WTC11 (cell line): ENCODE data around the gene MMP17. TPM values are rescaled to one million over a fixed set of nuclear protein-coding genes. Genes with fewer than 3 reads are reported as not detected.

Experiments used
- ATAC-seq: fragments of 200-7000 bp; cut with Tn5 transposase; 2 replicates; pipeline ENCODE4 v1.10.0; 2021; ENCODE audit warnings: mild to moderate bottlenecking, moderate library complexity
- Bru-seq: library from RNA; stranded (reverse); fragments of 400-500 nt; gene quantifications from one replicate; lab custom pipeline; 2021; lab: Mats Ljungman, UMichigan
- CTCF ChIA-PET: fragments of 300-600 bp; sonication (Branson Sonifier 250); formaldehyde crosslinking; loops from one replicate; lab custom pipeline; 2021; ENCODE audit warnings: antibody characterized with exemption; lab: Charles Lee
- POLR2A ChIA-PET: fragments of 350-600 bp; sonication (Branson Sonifier 250); formaldehyde crosslinking; loops from one replicate; lab custom pipeline; 2021; ENCODE audit warnings: antibody characterized with exemption; lab: Charles Lee
- DNase-seq: peaks from one replicate; pipeline ENCODE4 v3.0.0; 2021; ENCODE audit warnings: low spot score
- H3K27ac Mint-ChIP-seq: 2 replicates; pipeline ENCODE4 v1.8.0; 2021; ENCODE audit warnings: mixed read lengths
- H3K27me3 Mint-ChIP-seq: 2 replicates; pipeline ENCODE4 v1.8.0; 2021; ENCODE audit warnings: low read depth, mild to moderate bottlenecking, moderate library complexity, mixed read lengths
- H3K36me3 Mint-ChIP-seq: 2 replicates; pipeline ENCODE4 v1.8.0; 2021; ENCODE audit warnings: mixed read lengths
- H3K4me1 Mint-ChIP-seq: 2 replicates; pipeline ENCODE4 v1.8.0; 2022; ENCODE audit warnings: mixed read lengths
- H3K4me3 Mint-ChIP-seq: 2 replicates; pipeline ENCODE4 v1.8.0; 2021; ENCODE audit warnings: mild to moderate bottlenecking, moderate library complexity, mixed read lengths
- H3K9me3 Mint-ChIP-seq: 2 replicates; pipeline ENCODE4 v1.8.0; 2021; ENCODE audit warnings: mixed read lengths
- AFF4 ChIP-seq: sonication (generic); formaldehyde crosslinking; IDR thresholded peaks from 2 replicates; pipeline ENCODE4 v1.8.1; 2023; ENCODE audit warnings: mild to moderate bottlenecking, missing genetic modification reagents, borderline replicate concordance
- CBFB ChIP-seq: sonication (generic); formaldehyde crosslinking; IDR thresholded peaks from 2 replicates; pipeline ENCODE4 v1.8.1; 2022; ENCODE audit warnings: mild to moderate bottlenecking, low read depth, missing genetic modification reagents
- CREM ChIP-seq: sonication (generic); formaldehyde crosslinking; IDR thresholded peaks from 2 replicates; pipeline ENCODE4 v1.8.1; 2022; ENCODE audit warnings: mild to moderate bottlenecking, missing genetic modification reagents, moderate library complexity
- E2F1 ChIP-seq: sonication (generic); formaldehyde crosslinking; IDR thresholded peaks from 2 replicates; pipeline ENCODE4 v1.8.0; 2022; ENCODE audit warnings: mild to moderate bottlenecking, missing genetic modification reagents
- ERG ChIP-seq: fragments of 250-450 bp; sonication (Bioruptor Pico); IDR thresholded peaks from 2 replicates; pipeline ENCODE4 v1.8.0; 2021; ENCODE audit warnings: mild to moderate bottlenecking
- ETV6 ChIP-seq: sonication (generic); formaldehyde crosslinking; IDR thresholded peaks from 2 replicates; pipeline ENCODE4 v1.8.1; 2022; ENCODE audit warnings: mild to moderate bottlenecking, missing genetic modification reagents
- FOXJ3 ChIP-seq: sonication (generic); formaldehyde crosslinking; IDR thresholded peaks from 2 replicates; pipeline ENCODE4 v1.9.0; 2021; ENCODE audit warnings: missing genetic modification reagents, mild to moderate bottlenecking, borderline replicate concordance
- FOXK1 ChIP-seq: sonication (generic); formaldehyde crosslinking; IDR thresholded peaks from 2 replicates; pipeline ENCODE4 v1.8.0; 2022; ENCODE audit warnings: mild to moderate bottlenecking, moderate library complexity, missing genetic modification reagents
- FOXP1 ChIP-seq: sonication (generic); formaldehyde crosslinking; IDR thresholded peaks from 2 replicates; pipeline ENCODE4 v1.8.0; 2022; ENCODE audit warnings: missing genetic modification reagents, mild to moderate bottlenecking, moderate library complexity, borderline replicate concordance
- JUN ChIP-seq: sonication (generic); formaldehyde crosslinking; IDR thresholded peaks from 2 replicates; pipeline ENCODE4 v1.8.0; 2023; ENCODE audit warnings: mild to moderate bottlenecking, missing genetic modification reagents
- KAT7 ChIP-seq: sonication (generic); formaldehyde crosslinking; IDR thresholded peaks from 2 replicates; pipeline ENCODE4 v1.8.1; 2023; ENCODE audit warnings: missing genetic modification reagents, mild to moderate bottlenecking, borderline replicate concordance
- MLX ChIP-seq: sonication (generic); formaldehyde crosslinking; IDR thresholded peaks from 2 replicates; pipeline ENCODE4 v1.8.1; 2023; ENCODE audit warnings: mild to moderate bottlenecking, missing genetic modification reagents, moderate library complexity
- OVOL2 ChIP-seq: fragments of 250-450 bp; sonication (Bioruptor Pico); IDR thresholded peaks from 2 replicates; pipeline ENCODE4 v1.9.0; 2021; ENCODE audit warnings: mild to moderate bottlenecking, borderline replicate concordance
- PREB ChIP-seq: sonication (generic); formaldehyde crosslinking; IDR thresholded peaks from 2 replicates; pipeline ENCODE4 v1.8.1; 2022; ENCODE audit warnings: mild to moderate bottlenecking, missing genetic modification reagents, moderate library complexity, borderline replicate concordance
- RELA ChIP-seq: sonication (generic); formaldehyde crosslinking; IDR thresholded peaks from 2 replicates; pipeline ENCODE4 v1.8.1; 2022; ENCODE audit warnings: missing genetic modification reagents, mild to moderate bottlenecking, borderline replicate concordance
- SP1 ChIP-seq: sonication (generic); formaldehyde crosslinking; conservative IDR thresholded peaks from 2 replicates; pipeline ENCODE4 v1.8.1; 2022; ENCODE audit warnings: missing genetic modification reagents
- TEAD1 ChIP-seq: sonication (generic); formaldehyde crosslinking; IDR thresholded peaks from 2 replicates; pipeline ENCODE4 v1.8.0; 2022; ENCODE audit warnings: mild to moderate bottlenecking, missing genetic modification reagents
- ZBTB21 ChIP-seq: sonication (generic); formaldehyde crosslinking; IDR thresholded peaks from 2 replicates; pipeline ENCODE4 v1.8.1; 2023; ENCODE audit warnings: mild to moderate bottlenecking, missing genetic modification reagents, borderline replicate concordance
- ZNF219 ChIP-seq: sonication (generic); formaldehyde crosslinking; IDR thresholded peaks from 2 replicates; pipeline ENCODE4 v1.8.0; 2023; ENCODE audit warnings: missing genetic modification reagents, mild to moderate bottlenecking, borderline replicate concordance
- ZNF281 ChIP-seq: sonication (generic); formaldehyde crosslinking; IDR thresholded peaks from 2 replicates; pipeline ENCODE4 v1.8.0; 2023; ENCODE audit warnings: mild to moderate bottlenecking, missing genetic modification reagents
- ZNF317 ChIP-seq: sonication (generic); formaldehyde crosslinking; IDR thresholded peaks from 2 replicates; pipeline ENCODE4 v1.8.1; 2023; ENCODE audit warnings: low read depth, mild to moderate bottlenecking, moderate library complexity, missing genetic modification reagents, borderline replicate concordance
- ZNF416 ChIP-seq: fragments of 250-450 bp; sonication (Bioruptor Pico); IDR thresholded peaks from 2 replicates; pipeline ENCODE4 v1.9.0; 2021; ENCODE audit warnings: mild to moderate bottlenecking, inconsistent platforms
- long read RNA-seq, 3 experiments: library from RNA in 1 of 3; library from capped mRNA in 1 of 3; library from polyadenylated mRNA in 1 of 3; unstranded in 2 of 3; stranded (forward) in 1 of 3; transcript quantifications; one replicate each; pipeline ENCODE4 v2.0.0, GENCODE V29; 2021
- total RNA-seq: library from RNA; stranded (reverse); gene quantifications from 3 replicates; pipeline ENCODE4 v1.2.3, GENCODE V29; 2021

Gene MMP17
- total RNA-seq: 58.8 to 67.1 TPM (median 62.1 TPM) in 3 replicates
- percentile 55 among the genes with signal in this experiment for Bru-seq, nascent RNA
- long read RNA-seq, experiment 1, transcript MMP17-201 (10 exons, 2,411 nt): major isoform, 65 of 208 reads
- long read RNA-seq, experiment 1, partial matches to known transcripts: 6 of 208 reads
- long read RNA-seq, experiment 1, other reads (novel, unspliced or antisense): 130 of 208 reads
- long read RNA-seq, experiment 2, transcript MMP17-201 (10 exons, 2,411 nt): major isoform, 8 of 40 reads
- long read RNA-seq, experiment 2, partial matches to known transcripts: 15 of 40 reads
- long read RNA-seq, experiment 2, other reads (novel, unspliced or antisense): 12 of 40 reads
- long read RNA-seq, experiment 3: 0 reads

GRCh38 chr12:131827961-131828534 is at the start of gene MMP17:
Gene MMP17, plus strand, starts transcription at chr12:131828393. Its CDS starts 102 bp downstream, at chr12:131828495.
- ChIA-PET POLR2A (no interaction called here), CTCF (interaction anchor here (1.2 kb wide), 1 partner anchor 162 kb away, joined by 3 read pairs; no protein-coding TSS in a partner anchor)
- TF ChIP-seq ZNF281 (CRISPR knock-in tag) (no peak), FOXK1 (no peak), ZBTB21 (peak; percentile 42; the same call in 1 of the 2 replicates), CBFB (CRISPR knock-in tag) (peak; percentile 46; the same call in 1 of the 2 replicates), SP1 (CRISPR knock-in tag) (peak; percentile 56), TEAD1 (CRISPR knock-in tag) (0 out of 2 replicates have a peak, but pooled peaks have one; percentile 31), FOXP1 (CRISPR knock-in tag) (no peak)
- no peaks in the 10 kb centered on the region for H3K36me3 Mint-ChIP-seq
- peaks cover 13% of the 10 kb centered on the region for H3K4me1 Mint-ChIP-seq
- no peaks in the 10 kb centered on the region for H3K9me3 Mint-ChIP-seq
- H3K4me3 Mint-ChIP-seq: peak within 1 kb of the TSS; percentile 77
- ATAC-seq: peak; percentile 69
- peak; percentile 74 for DNase-seq
- H3K27me3 Mint-ChIP-seq: peaks cover 19% of the 10 kb centered on the region
- H3K27ac Mint-ChIP-seq: no peak within 1 kb of the TSS

- CTCF ChIA-PET: no interaction called here
- Mint-ChIP-seq H3K9me3 (no peaks in the 10 kb centered on the region), H3K36me3 (peaks cover 45% of the 10 kb centered on the region), H3K27me3 (no peaks in the 10 kb centered on the region), H3K4me3 (no peak overlapping the region), H3K27ac (no peak overlapping the region), H3K4me1 (peaks cover 25% of the 10 kb centered on the region)
- ATAC-seq (no peak), DNase-seq (no peak)
- POLR2A ChIA-PET: no interaction called here
- TF ChIP-seq PREB (CRISPR knock-in tag) (no peak), ERG (CRISPR knock-in tag) (no peak), ZNF219 (CRISPR knock-in tag) (no peak), JUN (CRISPR knock-in tag) (no peak), E2F1 (CRISPR knock-in tag) (no peak), AFF4 (no peak), MLX (no peak), ZNF317 (no peak), FOXP1 (CRISPR knock-in tag) (no peak), CREM (CRISPR knock-in tag) (no peak), OVOL2 (CRISPR knock-in tag) (no peak), FOXJ3 (CRISPR knock-in tag) (no peak), ZNF416 (CRISPR knock-in tag) (no peak), ETV6 (CRISPR knock-in tag) (no peak), RELA (CRISPR knock-in tag) (no peak), KAT7 (CRISPR knock-in tag) (no peak)
Observed at GRCh38 chr12:131779027-131779426, 49.2 kb upstream of the MMP17 start.
